ENCODE measurements around the gene MDM1. TPM values are rescaled to one million over a fixed set of nuclear protein-coding genes. Genes with fewer than 3 reads are reported as not detected.

MDM1 gene
- total RNA-seq, 4 donors from 2014 or later = 16.1 to 67.5 (median 31.5) TPM

Other genes with a start within 250 kb of the MDM1 start
- not detected for gene IFNG, start 172.6 kb downstream of the MDM1 start, total RNA-seq
- not detected for gene IL26, start 106.6 kb downstream of the MDM1 start, total RNA-seq
- gene IL22, start 78.8 kb downstream of the MDM1 start, total RNA-seq = not detected

All from uterus (tissue), 4 donors.